ENCODE results near the gene SYT7.

- no peak for TF ChIP-seq CTCF (IDR thresholded peaks at IDR 0.05)
- no peak for TF ChIP-seq POLR2A (IDR thresholded peaks at IDR 0.05)
Observed at GRCh38 chr11:61472868-61473267, 108.0 kb downstream of the SYT7 start.

All from thyroid gland (tissue), 4 donors.